ENCODE measurements around the gene DIO1. TPM values are rescaled to one million over a fixed set of nuclear protein-coding genes. Genes with fewer than 3 reads are reported as not detected.

The DIO1 gene
- total RNA-seq, 1 donor from 2014 or later: not detected

GRCh38 chr1:53959664-53960250, 65.8 kb downstream of the DIO1 start:
- intact Hi-C loops (cut with micrococcal nuclease): loop anchor here (1.0 kb wide), 1 partner anchor 98 kb away; no protein-coding TSS in a partner anchor

Other genes with a start within 250 kb of the DIO1 start
- gene GLIS1, start 155.0 kb upstream of the DIO1 start, total RNA-seq: not detected in 2 replicates
- gene NDC1, start 55.9 kb upstream of the DIO1 start, total RNA-seq: 27.3 and 28.4 TPM in 2 replicates
- gene YIPF1, start 4.4 kb upstream of the DIO1 start, total RNA-seq: 15.3 and 16.7 TPM in 2 replicates
- gene IFT25, start 51.5 kb downstream of the DIO1 start, total RNA-seq: 61.6 and 66.9 TPM in 2 replicates
- 19.2 and 23.4 TPM in 2 replicates for gene LRRC42, start 52.2 kb downstream of the DIO1 start, total RNA-seq
- gene LDLRAD1, start 124.0 kb downstream of the DIO1 start, total RNA-seq: not detected in 2 replicates
- gene TMEM59, start 159.0 kb downstream of the DIO1 start, total RNA-seq: 148 and 154 TPM in 2 replicates
- 10.2 and 10.7 TPM in 2 replicates for gene TCEANC2, start 159.4 kb downstream of the DIO1 start, total RNA-seq